NB4 (cell line): Measurements from ENCODE around the gene ZNHIT3.

Source experiments
- MYC ChIP-seq: IDR thresholded peaks from 2 replicates; pipeline ENCODE4 v1.6.1; 2011; ENCODE audit warnings: low read depth, low read length
- POLR2A ChIP-seq: IDR thresholded peaks from 2 replicates; pipeline ENCODE4 v1.6.1; 2011; ENCODE audit warnings: mild to moderate bottlenecking; ENCODE audit not compliant: insufficient read length; ENCODE audit errors: extremely low read depth
- TF ChIP-seq, protein P1 (sequence below): IDR thresholded peaks from one replicate; pipeline ENCODE4 v1.5.1; 2012; ENCODE audit warnings: low read depth, low read length
- TF ChIP-seq, protein P2 (sequence below): IDR thresholded peaks from 2 replicates; pipeline ENCODE4 v1.6.1; 2011; ENCODE audit warnings: low read depth, low read length

DNA sequence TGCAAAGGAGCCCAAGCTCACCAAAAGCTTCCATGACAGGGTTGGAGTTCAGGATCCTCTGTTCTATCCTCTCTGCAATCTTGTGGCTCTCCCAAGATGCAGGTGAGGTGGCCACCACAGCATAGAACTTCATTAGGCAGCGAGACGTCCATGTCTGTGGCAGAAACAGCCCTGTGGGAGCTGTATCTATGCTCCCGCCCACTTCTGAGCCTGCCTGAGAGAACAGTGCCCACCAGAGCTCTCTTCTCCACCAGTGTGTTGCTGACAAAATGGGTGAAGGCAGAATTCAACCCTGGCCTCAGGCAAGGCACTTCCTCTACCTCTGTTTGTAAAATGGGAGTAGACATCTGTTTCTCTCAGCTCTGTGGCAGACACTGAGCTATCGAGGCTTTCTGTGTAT is 29.4 kb downstream of the ZNHIT3 start:
- TF ChIP-seq, protein P1, sequence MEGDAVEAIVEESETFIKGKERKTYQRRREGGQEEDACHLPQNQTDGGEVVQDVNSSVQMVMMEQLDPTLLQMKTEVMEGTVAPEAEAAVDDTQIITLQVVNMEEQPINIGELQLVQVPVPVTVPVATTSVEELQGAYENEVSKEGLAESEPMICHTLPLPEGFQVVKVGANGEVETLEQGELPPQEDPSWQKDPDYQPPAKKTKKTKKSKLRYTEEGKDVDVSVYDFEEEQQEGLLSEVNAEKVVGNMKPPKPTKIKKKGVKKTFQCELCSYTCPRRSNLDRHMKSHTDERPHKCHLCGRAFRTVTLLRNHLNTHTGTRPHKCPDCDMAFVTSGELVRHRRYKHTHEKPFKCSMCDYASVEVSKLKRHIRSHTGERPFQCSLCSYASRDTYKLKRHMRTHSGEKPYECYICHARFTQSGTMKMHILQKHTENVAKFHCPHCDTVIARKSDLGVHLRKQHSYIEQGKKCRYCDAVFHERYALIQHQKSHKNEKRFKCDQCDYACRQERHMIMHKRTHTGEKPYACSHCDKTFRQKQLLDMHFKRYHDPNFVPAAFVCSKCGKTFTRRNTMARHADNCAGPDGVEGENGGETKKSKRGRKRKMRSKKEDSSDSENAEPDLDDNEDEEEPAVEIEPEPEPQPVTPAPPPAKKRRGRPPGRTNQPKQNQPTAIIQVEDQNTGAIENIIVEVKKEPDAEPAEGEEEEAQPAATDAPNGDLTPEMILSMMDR = no peak
- TF ChIP-seq POLR2A (no peak), MYC (no peak)
- TF ChIP-seq, protein P2, sequence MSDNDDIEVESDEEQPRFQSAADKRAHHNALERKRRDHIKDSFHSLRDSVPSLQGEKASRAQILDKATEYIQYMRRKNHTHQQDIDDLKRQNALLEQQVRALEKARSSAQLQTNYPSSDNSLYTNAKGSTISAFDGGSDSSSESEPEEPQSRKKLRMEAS = no peak
